GM20000 (cell line): ENCODE measurements around the gene AUH.

Experiments
- DNase-seq: peaks from one replicate; pipeline ENCODE4 v3.0.0; 2012; ENCODE audit warnings: low spot score
- CTCF ChIP-seq: IDR thresholded peaks from 2 replicates; pipeline ENCODE4 v1.5.1; 2012; ENCODE audit warnings: mild to moderate bottlenecking, control low read depth; ENCODE audit errors: extremely low read depth, missing control alignments

Gene AUH

GRCh38 chr9:91275655-91276054 is 86.1 kb downstream of the AUH start:
- DNase-seq = no peak

GRCh38 chr9:91274949-91275492 is 86.7 kb downstream of the AUH start:
- no peak for DNase-seq
- TF ChIP-seq CTCF = no peak

More at GRCh38 chr9:91275655-91276054, 86.1 kb downstream of the AUH start:
- TF ChIP-seq CTCF = no peak

- peak; percentile 22 for DNase-seq
- TF ChIP-seq CTCF = no peak
These were observed 87.7 kb downstream of the AUH start for GRCh38 chr9:91273853-91274552.

GRCh38 chr9:91271156-91271555 is 90.6 kb downstream of the AUH start:
- no peak for DNase-seq
- no peak for TF ChIP-seq CTCF

GRCh38 chr9:91269907-91270491 is 91.7 kb downstream of the AUH start:
- DNase-seq = no peak
- TF ChIP-seq CTCF = no peak

- no peak for TF ChIP-seq CTCF
- no peak for DNase-seq
These were observed 95.3 kb downstream of the AUH start for GRCh38 chr9:91266448-91266847.

GRCh38 chr9:91265514-91265913 is 96.2 kb downstream of the AUH start:
- TF ChIP-seq CTCF = no peak
- no peak for DNase-seq
